HG03439 (cell line): ENCODE measurements around the gene CHPF.

Source experiments
- ATAC-seq: cut with Tn5 transposase; IDR thresholded peaks from one replicate; pipeline ENCODE4 v1.9.1; 2021; ENCODE audit warnings: mild to moderate bottlenecking, moderate library complexity; ENCODE audit not compliant: unreplicated experiment

CHPF gene

DNA sequence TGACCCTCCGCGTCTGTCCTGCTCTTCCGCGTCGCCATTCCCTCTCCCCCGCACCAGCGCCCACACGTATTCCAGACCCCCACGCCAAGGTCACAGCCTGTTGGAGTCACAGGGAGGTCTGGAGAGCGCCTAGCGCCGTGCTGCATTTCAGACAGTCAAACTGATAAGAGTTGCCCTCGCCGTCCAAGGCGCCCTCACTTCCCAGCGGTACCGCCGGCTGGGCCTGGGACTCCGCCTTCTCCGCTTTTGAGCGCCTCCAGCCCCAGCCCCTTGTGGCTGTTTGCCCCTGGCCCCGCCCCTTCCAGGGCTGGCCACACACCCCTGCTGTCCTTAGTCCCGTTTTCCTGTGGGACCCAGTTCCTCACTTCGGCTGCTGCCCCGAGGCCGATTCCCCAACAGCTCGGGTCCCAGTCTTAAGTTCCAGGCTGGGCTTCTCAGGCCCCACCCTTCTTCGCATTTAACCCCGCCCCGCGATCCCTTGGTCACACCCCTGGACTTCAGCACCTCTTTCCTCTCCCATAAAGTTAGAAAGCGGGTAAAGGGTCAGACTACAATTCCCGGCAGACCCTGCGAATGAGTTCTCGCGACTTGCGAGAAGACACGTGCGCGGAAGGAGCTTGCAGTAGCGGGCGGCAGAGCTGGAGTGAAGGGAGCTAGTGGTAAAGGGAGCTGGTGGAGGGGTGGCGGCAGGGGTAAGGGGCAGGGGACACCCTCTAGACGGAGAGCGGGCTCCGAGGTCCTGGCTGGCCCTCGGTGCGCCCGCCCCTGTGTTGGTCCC, 45.1 kb downstream of the CHPF start, which contains the start of gene GMPPA:
TSS of gene GMPPA (plus strand) at position 612 of the 778 bp plus-strand sequence. CDS start 1,085 bp downstream, outside the sequence.
- ATAC-seq = peak; percentile 95

- no peak for ATAC-seq
These were observed 45.9 kb downstream of the CHPF start for GRCh38 chr2:219497495-219498279.

DNA sequence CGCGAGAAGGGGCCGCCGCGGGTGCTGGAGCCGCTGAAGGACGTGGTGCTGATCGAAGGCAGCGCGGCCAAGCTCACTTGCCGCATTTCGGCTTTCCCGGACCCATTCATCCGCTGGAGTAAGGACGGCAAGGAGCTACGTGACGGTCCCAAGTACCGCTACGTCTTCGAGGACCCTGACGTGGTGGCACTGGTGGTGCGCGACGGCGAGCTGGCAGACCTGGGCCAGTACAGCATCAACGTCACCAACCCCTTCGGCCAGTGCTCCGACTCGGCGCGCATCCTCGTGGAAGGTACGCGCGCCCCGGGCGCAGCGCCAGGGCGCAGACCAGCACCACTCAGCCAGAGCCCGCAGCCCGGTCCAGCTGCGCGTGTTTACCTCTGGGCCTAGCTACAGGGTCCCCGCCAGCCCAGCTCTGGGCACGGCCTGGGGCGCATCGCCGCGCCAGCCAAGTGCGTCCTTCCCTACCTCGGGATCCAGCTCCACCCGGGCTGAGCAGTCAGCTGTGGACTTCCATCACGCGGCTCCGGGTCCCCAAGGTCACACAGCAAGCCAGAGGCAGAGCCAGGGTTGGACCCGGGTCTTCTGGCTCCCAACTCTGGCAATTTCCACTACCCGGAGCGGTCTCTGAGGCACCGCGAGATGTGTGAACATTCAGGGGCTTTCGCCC, 46.6 kb downstream of the CHPF start:
- no peak for ATAC-seq

DNA sequence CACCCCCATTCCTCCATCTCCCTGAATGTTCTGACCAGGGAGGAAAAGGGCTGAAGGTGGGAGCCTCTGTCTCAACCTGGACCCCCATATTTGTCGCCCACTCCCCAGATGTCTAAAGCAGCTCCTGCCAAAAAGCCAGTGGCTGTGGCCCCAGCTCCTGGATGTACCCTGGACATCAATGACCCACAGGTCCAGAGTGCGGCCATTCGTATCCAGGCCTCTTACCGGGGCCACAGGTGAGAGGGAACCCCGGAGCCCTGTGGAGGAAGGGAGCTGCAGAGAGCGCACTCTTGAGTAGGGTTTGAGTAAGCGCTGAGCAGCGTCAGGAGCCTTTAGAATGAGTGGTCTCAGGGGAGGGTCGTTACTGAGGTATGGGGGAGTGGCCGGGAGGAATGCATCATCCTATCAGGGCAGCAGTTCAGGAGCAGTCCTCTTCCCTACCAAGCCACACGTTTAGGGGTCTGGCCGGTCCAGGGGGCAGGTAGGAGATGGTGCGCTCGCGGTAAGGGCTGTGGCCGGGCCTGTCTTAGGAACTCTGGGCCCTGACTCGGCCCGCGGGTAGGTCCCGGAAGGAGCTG, 47.3 kb downstream of the CHPF start:
- ATAC-seq = no peak

DNA sequence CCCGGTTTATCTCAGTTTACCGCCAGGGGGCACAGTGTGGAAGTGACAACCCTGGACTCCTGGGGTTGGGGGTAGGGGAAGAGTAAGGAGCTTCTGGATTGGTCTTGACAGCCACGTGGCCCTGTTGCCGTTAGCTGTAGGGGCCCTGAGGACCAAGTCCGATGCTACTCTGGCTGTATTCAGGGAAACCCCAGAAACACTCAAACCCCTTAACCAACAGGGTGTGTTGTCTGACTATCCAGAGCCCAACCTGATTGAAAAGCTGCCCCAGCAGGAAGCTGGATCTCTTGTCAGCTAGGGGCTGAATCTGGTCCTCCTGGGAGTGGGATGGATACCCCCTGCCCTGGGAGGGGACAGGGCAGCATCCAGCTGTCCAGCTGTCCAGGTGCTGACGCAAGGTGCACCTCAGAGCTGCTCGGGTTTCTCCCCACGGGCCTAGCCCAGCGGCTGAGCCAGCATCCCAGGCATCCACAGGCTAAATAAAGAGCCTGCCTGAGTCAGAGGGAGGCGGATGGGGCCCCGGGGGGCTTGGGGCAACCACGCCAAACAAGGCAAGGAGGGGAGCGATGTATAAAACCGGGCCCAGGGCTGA, 48.0 kb downstream of the CHPF start:
- no peak for ATAC-seq

- ATAC-seq = no peak
These were observed 48.6 kb downstream of the CHPF start for GRCh38 chr2:219494952-219495530.

GRCh38 chr2:219493086-219493485, 50.5 kb downstream of the CHPF start:
- no peak for ATAC-seq

- no peak for ATAC-seq
These were observed 51.0 kb downstream of the CHPF start for GRCh38 chr2:219492575-219492974.

DNA sequence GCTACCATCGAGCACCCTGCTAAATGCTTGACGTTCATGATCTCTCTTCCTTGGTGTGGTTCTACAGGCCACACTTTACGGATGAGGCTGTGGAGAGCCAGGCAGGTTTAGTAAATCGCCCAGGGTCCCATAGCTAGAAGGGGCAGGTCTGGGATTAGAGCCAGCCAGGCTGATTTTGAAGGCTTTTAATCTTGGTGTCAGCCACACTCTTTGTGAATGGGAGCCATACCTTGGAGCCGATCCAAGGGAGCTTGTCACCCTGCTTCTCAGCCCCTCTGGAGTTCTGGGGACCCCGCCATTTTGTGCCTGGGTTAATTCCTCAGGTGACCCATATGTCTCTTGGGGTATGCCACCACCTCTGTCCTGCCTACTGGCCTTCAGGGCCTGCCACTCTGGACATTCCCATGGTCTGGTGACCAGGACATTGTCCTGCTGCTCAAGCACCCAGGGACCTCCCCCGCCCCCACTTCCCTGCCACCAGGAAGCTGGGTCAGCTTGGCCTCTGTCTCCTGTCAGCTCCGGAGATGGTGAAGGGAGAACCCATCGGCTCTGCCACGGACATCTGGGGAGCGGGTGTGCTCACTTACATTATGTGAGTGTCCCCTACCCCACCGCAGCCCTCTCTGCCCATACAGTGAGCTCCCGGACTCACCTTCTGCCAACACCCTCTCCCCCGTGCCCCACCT, 52.2 kb downstream of the CHPF start:
- ATAC-seq = no peak

GRCh38 chr2:219490600-219491130, 52.9 kb downstream of the CHPF start:
- ATAC-seq = no peak

DNA sequence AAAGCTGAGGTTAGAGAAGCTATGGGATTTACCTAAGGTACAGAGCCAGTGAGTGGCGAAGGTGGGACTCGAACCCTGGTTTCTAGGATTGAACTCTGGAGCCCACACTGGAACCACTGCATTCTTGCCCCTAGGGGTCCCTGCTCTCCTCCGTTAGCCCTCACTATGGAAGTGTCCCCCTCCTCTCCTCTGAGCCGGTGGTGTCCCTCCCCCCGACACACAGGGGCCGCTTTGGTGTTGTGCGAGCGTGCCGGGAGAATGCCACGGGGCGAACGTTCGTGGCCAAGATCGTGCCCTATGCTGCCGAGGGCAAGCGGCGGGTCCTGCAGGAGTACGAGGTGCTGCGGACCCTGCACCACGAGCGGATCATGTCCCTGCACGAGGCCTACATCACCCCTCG, 53.4 kb downstream of the CHPF start:
- no peak for ATAC-seq

DNA sequence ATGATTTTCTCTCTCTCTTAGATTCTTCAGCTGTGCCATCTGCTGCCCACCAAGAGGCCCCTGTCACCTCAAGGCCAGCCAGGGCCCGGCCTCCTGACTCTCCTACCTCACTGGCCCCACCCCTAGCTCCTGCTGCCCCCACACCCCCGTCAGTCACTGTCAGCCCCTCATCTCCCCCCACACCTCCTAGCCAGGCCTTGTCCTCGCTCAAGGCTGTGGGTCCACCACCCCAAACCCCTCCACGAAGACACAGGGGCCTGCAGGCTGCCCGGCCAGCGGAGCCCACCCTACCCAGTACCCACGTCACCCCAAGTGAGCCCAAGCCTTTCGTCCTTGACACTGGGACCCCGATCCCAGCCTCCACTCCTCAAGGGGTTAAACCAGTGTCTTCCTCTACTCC, 54.3 kb downstream of the CHPF start:
- no peak for ATAC-seq
